GM12891 (cell line): ENCODE measurements around the gene C4orf36.

Experiments used
- PAX5 ChIP-seq: IDR thresholded peaks from 2 replicates; pipeline ENCODE4 v1.6.1; 2011; ENCODE audit warnings: low read length, moderate library complexity, mild to moderate bottlenecking; ENCODE audit not compliant: insufficient read depth, severe bottlenecking
- POLR2A ChIP-seq: IDR thresholded peaks from 2 replicates; pipeline ENCODE4 v1.6.1; 2011; ENCODE audit warnings: low read depth, low read length, control low read depth
- POLR2AphosphoS5 ChIP-seq: IDR thresholded peaks from 2 replicates; pipeline ENCODE4 v1.6.1; 2011; ENCODE audit warnings: low read depth, low read length, control low read depth
- TAF1 ChIP-seq: IDR thresholded peaks from 2 replicates; pipeline ENCODE4 v1.6.1; 2011; ENCODE audit warnings: low read depth, low read length, control low read depth

DNA sequence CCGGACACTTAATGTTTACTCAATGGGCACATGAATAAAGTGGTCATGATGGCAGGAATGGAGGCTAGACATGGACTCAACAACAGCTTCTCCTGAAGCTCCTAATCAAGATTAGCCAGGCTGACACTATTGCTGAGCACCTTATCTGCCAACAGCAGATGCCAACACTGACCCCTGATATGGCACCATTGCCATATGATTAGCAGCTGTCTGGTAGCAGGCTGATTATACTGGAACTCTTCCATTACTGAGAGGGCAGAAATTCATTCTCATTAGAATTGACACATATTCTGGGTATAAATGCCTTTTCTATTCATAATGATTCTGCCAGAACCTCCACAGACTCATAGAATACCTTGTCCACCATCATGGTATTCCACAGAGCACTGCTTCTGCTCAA, 24.2 kb upstream of the C4orf36 start:
- no peak for TF ChIP-seq TAF1
- TF ChIP-seq POLR2AphosphoS5 = no peak
- TF ChIP-seq POLR2A = no peak
- no peak for TF ChIP-seq PAX5
